Activated naive CD8-positive, alpha-beta T cell treated with anti-CD3 and anti-CD28 coated beads for 36 hours (primary cell): ENCODE measurements around the gene SRGAP2. TPM values are rescaled to one million over a fixed set of nuclear protein-coding genes. Genes with fewer than 3 reads are reported as not detected.
A peak's percentile ranks its signal among the peaks of the same experiment; 100 is the strongest.
"Not testable (repeated sequence)": the region's sequence is repeated elsewhere in the genome, so short reads cannot be mapped to it uniquely, and the experiment has no call there.

Experiments used
- DNase-seq: peaks from one replicate; pipeline ENCODE4 v3.0.0; 2021
- H3K27ac Mint-ChIP-seq: one replicate; pipeline ENCODE4 v1.8.0; 2022; ENCODE audit warnings: mild to moderate bottlenecking, moderate library complexity, mixed read lengths
- H3K27me3 Mint-ChIP-seq: one replicate; pipeline ENCODE4 v1.8.0; 2022; ENCODE audit warnings: mild to moderate bottlenecking, mixed read lengths
- H3K36me3 Mint-ChIP-seq: one replicate; pipeline ENCODE4 v1.8.0; 2021; ENCODE audit warnings: mild to moderate bottlenecking, mixed read lengths
- H3K4me1 Mint-ChIP-seq: one replicate; pipeline ENCODE4 v1.8.0; 2021; ENCODE audit warnings: mixed read lengths
- H3K4me3 Mint-ChIP-seq: one replicate; pipeline ENCODE4 v1.8.0; 2022; ENCODE audit warnings: mild to moderate bottlenecking, moderate library complexity, mixed read lengths
- H3K9me3 Mint-ChIP-seq: one replicate; pipeline ENCODE4 v1.8.0; 2022; ENCODE audit warnings: mixed read lengths
- total RNA-seq, 2 experiments: library from RNA; stranded (reverse); gene quantifications; one replicate each; pipeline ENCODE4 v1.2.3, GENCODE V29; 2021

SRGAP2 gene
- total RNA-seq, 2 experiments from 2014 or later, result 40.7 to 40.8 TPM

DNA sequence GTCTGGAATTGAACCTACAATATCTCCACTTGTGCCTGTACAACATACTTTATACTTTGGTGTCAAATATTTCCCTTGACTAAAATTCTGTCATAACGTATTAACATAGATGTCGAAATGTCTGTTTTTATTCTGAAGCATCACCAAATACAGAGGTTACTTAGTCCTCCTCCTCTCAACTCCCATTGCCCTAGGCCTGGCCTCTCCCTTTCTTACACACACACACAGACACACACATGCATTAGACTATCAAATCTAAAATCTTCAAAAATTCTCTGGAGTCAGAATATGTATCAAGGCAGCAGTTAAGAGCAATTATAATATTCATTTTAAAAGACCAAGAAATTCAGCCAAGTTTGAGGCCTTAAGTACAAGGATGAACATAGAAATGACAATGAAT lies 8.2 kb upstream of the SRGAP2 start:
- not testable (repeated sequence) for H3K36me3 Mint-ChIP-seq, H3K4me3 Mint-ChIP-seq, H3K9me3 Mint-ChIP-seq, DNase-seq, H3K27ac Mint-ChIP-seq, H3K27me3 Mint-ChIP-seq, H3K4me1 Mint-ChIP-seq

DNA sequence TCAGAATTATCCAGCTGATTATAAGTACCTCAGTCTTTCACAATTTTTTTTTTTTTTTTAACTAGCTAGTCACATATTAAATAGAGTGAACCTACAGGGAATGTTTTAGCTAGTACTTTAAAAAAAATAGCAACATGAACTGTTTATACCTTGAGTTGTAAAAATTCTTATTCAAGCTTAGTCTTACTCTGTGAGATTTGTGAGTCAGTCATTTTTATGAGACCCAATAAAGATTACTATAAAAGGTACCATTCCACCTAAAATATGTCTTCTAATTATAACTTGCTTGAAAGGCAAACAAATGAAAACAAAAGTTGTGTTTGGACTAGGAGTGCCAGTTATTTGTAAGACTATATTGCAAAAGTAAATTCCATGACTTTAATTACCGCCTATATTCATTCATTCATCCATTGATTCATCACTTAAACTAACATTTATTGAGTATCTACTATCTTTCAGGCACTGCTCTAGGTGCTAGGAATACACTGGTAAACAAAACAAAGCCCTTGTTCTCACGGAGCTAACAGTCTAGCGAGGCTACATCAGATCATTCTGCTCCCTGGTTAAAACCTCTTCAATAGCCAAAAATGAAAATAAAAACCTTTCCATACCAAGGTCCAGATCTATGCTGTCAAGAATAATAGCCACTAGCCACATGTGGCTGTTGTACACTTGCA lies 6.5 kb upstream of the SRGAP2 start:
- not testable (repeated sequence) for H3K36me3 Mint-ChIP-seq, H3K4me1 Mint-ChIP-seq

DNA sequence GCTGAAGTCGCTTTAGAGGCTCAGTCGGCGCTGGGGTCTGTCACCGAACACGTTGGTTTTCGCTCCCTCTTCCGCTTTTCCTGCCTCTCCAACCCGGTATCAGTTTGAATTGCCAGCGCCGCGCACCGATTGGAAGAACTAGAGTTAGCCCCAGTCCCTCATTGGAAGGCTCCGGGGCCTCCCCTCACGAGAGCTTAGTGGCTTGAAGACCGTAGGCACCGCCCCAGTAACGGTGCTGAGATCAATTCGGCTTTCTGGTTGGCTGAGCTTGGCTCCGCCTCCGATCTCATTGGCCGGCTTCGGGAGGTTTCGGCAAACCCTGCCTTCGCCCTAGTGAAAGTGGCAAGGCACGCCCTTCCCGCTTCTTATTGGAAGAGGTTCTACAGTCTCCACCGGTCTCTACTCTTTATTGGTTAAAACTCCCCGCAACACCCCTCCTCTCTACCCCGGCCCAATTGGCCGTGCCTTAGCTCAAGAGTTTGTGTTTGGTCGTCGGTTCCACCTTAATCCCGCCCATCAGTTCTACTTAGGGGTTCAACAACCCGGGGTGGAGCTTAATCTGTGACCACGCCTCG lies 465 bp upstream of the SRGAP2 start, which contains the start of gene FAM72A:
TSS of gene FAM72A (minus strand) at position 51 of the 575 bp plus-strand sequence. CDS start 814 bp downstream, outside the sequence.
- peak; percentile 95 for DNase-seq
- not testable (repeated sequence) for H3K9me3 Mint-ChIP-seq, H3K4me1 Mint-ChIP-seq, H3K27me3 Mint-ChIP-seq, H3K36me3 Mint-ChIP-seq
- peak within 1 kb of the TSS; percentile 80 for H3K27ac Mint-ChIP-seq
- H3K4me3 Mint-ChIP-seq, result peak within 1 kb of the TSS; percentile 84

More for the DNA sequence above, 6.5 kb upstream of the SRGAP2 start:
- not testable (repeated sequence) for H3K27ac Mint-ChIP-seq, H3K4me3 Mint-ChIP-seq, DNase-seq, H3K9me3 Mint-ChIP-seq, H3K27me3 Mint-ChIP-seq

DNA sequence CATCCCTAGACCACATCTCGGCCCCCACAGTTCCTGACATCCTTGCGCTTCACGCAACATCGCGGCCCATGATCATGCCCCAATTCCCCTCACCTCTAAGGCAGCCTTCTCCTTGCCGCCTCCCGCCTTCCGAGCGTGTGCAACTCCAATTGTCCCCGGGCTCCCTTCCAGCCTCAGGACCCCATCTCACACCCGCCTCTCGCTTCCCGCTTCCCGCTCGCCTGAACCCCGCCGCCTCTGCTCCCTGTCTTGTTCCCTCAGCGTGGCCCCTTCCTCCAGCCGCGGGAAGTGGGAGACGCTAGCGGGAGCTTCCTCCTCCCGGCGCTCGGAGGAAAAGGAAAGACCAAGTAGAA lies 794 bp downstream of the SRGAP2 start:
- not testable (repeated sequence) for H3K36me3 Mint-ChIP-seq, H3K4me1 Mint-ChIP-seq, H3K27ac Mint-ChIP-seq, H3K27me3 Mint-ChIP-seq, H3K9me3 Mint-ChIP-seq
- H3K4me3 Mint-ChIP-seq, result peak overlapping the region; percentile 80
- peak; percentile 5 for DNase-seq

DNA sequence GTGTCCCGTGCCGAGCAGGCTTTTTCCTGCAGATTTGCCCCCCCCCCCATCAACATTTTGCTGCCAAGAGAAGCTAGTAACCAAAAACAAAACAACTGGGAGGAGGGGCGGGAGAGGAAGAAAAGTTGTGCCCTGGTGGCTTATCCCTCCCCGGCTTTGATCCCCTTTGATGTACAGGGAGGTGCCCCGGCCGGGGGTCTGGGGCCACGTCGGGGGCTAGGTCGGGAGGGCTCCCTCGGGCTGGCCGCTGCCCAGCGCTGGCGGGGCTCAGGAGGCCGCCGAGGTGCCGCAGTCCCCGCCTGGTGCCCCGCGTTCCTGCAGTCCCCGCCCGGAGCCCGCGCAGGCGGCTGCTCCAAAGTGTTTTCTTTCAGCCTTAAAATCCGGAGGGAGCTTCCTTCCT lies 1.5 kb downstream of the SRGAP2 start:
- H3K4me1 Mint-ChIP-seq, H3K27me3 Mint-ChIP-seq, H3K9me3 Mint-ChIP-seq, H3K36me3 Mint-ChIP-seq: not testable (repeated sequence)
- peak; percentile 9 for DNase-seq
- peak overlapping the region; percentile 86 for H3K4me3 Mint-ChIP-seq
- peak overlapping the region; percentile 58 for H3K27ac Mint-ChIP-seq

DNA sequence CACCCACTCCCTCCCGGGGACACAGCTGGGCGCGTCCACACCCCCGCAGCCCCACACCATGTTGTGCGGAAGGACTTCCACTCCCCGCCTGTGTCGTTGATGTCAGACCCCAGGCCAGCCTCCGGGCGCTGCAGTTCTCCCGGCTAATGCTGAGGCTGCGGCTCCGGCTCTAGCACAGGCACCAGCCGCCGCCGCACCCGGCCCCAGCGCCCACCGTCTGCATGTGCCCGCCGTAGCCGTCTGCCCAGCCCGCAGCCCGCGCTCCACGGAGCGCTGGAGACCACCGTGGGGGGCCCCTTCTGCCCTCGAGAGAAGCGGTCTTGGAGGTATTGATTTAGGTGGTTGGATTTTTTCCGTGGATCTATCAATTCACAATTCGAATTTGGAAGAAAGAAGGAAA lies 2.2 kb downstream of the SRGAP2 start:
- H3K36me3 Mint-ChIP-seq, H3K27me3 Mint-ChIP-seq, H3K4me3 Mint-ChIP-seq, H3K9me3 Mint-ChIP-seq, H3K27ac Mint-ChIP-seq, H3K4me1 Mint-ChIP-seq: not testable (repeated sequence)
- DNase-seq, result peak; percentile 12

DNA sequence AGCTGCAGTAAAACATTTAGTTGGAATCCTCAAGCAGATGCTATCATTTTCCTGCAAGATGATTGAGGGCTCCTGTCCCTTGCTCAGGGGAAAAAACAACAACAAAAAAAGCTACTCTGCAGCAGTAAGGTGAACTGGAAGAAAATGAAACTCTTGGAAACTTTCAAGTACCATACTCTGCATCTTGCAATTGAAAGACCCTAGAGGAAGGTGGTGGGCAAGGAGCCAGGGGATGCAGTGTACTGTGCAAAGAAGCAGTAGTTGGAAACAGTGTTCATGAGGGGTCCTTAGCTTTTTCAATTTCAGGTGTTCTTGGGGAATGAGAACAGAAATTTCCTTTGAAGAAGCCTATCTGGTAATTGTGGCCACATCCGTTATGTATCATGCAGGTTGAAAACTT lies 7.5 kb downstream of the SRGAP2 start:
- H3K4me1 Mint-ChIP-seq, H3K27ac Mint-ChIP-seq, DNase-seq, H3K27me3 Mint-ChIP-seq, H3K9me3 Mint-ChIP-seq, H3K36me3 Mint-ChIP-seq, H3K4me3 Mint-ChIP-seq: not testable (repeated sequence)

DNA sequence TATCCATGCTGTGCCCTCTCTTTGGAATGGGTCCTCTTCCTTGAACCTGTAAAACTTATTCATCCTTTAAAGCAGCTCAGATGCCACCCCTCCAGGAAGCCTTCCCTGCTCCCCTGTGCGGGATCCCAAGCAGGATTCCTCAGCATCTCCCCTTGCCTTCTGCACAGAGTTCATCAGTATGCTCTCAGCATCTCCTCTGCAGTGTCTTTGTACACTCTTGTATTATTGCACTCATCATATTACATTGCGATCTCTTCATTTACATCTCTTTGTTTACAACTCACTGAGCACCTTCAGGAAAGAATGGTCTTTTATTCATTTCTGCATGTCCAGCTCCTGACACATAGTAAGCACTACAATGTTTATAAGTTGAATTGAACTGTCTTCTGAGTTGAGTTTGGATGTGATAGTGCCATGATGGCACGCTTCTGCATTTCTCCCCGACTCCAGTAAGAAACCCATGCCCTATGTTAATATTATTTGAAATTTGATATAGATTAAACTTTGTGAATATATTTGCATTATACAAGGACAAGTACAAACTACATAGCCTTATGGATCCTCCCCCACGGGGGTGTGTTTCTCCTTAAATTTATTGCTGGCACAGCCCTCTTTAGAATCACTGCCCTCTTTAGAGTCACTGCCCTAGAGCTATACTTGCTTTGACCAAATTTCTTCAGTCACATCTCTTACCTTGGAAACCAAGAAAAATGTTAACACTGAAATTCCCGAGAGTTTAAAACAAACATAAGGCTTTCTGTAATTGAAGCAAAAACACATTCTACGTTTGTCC lies 12.5 kb downstream of the SRGAP2 start:
- H3K36me3 Mint-ChIP-seq, H3K4me1 Mint-ChIP-seq, DNase-seq, H3K27me3 Mint-ChIP-seq, H3K4me3 Mint-ChIP-seq, H3K9me3 Mint-ChIP-seq, H3K27ac Mint-ChIP-seq: not testable (repeated sequence)

DNA sequence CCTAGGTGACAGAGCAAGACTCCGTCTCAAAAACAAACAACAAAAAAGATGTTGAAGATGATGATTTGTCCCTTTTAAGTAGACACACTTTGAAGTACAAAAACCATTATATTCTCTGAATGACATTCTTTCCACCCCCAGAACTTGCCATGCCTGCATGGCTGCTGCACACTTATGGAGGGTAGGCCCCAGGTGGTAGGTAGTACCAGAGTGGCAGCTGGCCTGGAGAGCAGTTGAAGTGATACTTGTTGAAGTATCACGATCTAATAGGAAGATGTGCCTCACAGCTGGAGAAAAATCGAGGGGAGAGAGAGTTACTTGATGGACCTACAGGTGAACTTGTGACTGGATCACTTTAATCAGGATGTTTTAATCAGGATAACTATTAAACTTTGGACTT lies 14.9 kb downstream of the SRGAP2 start:
- not testable (repeated sequence) for H3K4me3 Mint-ChIP-seq, H3K4me1 Mint-ChIP-seq, DNase-seq, H3K27ac Mint-ChIP-seq, H3K9me3 Mint-ChIP-seq, H3K36me3 Mint-ChIP-seq, H3K27me3 Mint-ChIP-seq

DNA sequence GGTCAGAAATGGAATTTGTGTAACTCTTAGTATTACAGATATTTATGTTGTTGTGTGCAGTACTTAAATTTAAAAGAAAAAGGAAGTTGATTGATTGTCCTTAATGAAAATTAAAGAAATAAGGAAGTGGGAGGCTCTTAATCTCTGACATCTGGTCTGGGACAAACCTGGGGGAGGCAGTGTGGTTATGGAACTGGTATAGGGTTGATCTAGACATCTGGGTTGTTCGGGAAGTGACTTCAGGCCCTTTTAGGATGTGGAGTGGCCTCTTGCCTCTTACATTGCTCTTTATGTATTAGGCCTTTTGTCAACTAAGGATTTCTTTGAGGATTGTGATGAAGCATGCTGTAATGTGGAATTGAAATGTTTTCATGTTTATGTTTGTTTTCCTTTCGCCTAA lies 15.4 kb downstream of the SRGAP2 start:
- not testable (repeated sequence) for H3K4me1 Mint-ChIP-seq, DNase-seq, H3K4me3 Mint-ChIP-seq, H3K27ac Mint-ChIP-seq, H3K27me3 Mint-ChIP-seq, H3K36me3 Mint-ChIP-seq, H3K9me3 Mint-ChIP-seq

DNA sequence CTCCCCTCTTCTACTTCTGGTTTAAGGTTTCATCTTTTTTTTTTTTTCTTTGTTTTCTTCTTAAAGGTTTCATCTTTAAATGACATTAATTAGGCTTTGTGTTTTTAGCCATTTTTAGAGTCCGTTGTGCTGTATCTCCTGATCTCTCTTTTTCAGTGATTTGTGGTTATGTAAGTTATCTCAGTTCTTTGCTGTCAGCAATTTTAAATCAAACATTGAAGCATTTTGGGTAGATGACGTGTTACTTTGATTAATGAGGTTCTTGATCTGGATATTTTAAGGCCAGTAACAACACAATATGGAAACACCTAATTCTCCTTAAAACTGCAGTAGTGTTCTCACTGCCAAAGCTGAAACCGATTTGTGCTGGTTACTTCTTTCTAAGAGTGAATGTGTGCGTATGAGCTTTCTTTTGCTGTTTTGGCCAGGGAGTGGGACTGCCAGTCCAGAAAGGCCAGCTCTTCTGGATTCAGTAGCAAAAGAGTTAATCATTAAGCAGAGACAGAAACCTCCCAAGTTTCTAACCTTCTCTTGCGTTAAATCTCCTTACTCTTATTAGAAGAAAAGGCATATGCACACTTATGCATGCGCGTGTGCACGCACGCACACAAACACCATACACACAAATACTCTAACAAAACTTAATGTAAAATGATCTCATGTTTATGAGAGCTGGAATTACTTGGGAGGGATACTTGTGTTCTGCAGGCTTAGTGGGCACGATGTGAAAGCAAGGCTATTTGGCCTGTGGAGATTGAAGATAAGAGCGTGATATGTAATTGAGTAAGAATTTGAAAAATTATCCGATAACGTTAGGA lies 16.4 kb downstream of the SRGAP2 start:
- H3K27me3 Mint-ChIP-seq, DNase-seq, H3K9me3 Mint-ChIP-seq, H3K4me3 Mint-ChIP-seq, H3K27ac Mint-ChIP-seq, H3K36me3 Mint-ChIP-seq, H3K4me1 Mint-ChIP-seq: not testable (repeated sequence)

DNA sequence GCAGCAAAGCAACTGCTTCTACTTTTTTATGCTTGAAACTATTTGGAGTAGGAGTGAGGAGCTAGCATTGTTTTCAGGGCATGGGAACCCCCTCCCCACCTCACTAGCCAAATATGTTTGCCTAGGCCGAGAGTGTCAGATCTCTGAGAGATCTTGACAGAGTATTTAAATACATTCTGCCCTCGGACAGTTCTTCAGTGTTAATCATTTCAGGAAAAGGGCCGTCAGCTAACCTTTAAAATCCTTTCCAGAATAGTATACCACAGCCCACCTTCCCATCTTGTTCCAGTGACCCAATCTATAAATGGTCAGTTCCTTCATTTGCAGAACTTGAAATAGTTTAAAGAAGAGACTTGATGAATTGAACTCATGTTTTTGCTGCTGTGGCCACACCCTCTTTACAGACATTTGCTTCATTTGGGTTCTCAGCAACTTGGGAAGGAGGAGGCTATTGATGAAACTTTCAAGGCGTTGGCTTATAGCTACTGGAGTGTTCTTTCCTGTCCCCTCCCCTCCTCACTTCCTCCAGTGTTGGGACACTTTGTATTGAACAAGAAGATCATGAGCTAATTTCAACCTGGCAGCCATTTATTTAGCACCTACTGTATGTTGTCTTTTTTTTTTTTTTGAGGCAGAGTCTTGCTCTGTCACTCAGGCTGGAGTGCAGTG lies 17.1 kb downstream of the SRGAP2 start:
- DNase-seq, H3K36me3 Mint-ChIP-seq, H3K4me1 Mint-ChIP-seq, H3K9me3 Mint-ChIP-seq, H3K27ac Mint-ChIP-seq, H3K27me3 Mint-ChIP-seq, H3K4me3 Mint-ChIP-seq: not testable (repeated sequence)

DNA sequence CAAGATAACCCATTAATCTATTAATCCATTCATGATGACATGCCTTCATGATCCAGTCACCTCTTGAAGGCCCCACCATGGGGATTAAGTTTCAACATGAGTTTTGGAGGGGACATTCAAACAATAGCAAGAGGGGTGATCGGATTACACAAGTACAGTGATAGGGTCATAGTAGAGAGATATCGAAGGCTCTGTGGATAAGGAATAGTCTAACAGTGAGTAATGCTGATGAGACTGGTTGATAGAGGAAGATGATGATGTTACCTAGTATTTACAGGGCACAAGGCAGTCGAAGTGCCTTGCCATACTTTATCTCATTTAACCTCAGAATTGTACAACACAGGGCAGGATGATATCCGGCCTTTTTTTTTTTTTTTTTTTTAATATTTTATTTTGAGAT lies 18.2 kb downstream of the SRGAP2 start:
- H3K4me3 Mint-ChIP-seq, DNase-seq, H3K4me1 Mint-ChIP-seq, H3K27ac Mint-ChIP-seq, H3K36me3 Mint-ChIP-seq, H3K27me3 Mint-ChIP-seq, H3K9me3 Mint-ChIP-seq: not testable (repeated sequence)

DNA sequence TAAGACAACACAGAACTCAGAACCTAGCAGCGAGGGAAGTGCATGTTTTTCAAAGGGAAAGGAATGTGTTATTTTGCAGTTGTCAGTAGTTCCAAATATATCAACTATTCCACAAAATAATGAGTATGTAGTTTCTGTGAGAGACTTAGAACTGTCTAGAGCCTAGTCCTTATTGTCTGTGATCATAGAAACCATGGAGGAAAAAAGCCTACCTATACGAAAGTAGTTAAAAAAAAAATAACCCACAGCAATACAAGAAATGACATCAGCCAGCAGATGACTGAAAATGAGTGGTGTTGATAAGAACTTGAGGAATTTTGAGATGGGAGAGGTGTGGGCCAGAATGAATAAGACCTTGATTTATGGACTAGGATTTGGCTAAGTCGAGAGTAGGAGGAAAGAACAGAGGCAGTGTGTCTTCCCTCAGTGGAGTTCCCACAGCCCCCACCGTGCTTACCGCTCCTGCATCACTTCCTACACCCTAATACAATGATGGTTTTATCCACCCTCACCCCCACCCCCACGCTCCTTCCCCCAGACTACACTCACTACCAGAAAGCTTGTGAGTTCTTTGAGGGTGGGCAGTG lies 20.9 kb downstream of the SRGAP2 start:
- H3K27ac Mint-ChIP-seq, H3K27me3 Mint-ChIP-seq, DNase-seq, H3K4me3 Mint-ChIP-seq, H3K4me1 Mint-ChIP-seq, H3K36me3 Mint-ChIP-seq, H3K9me3 Mint-ChIP-seq: not testable (repeated sequence)

DNA sequence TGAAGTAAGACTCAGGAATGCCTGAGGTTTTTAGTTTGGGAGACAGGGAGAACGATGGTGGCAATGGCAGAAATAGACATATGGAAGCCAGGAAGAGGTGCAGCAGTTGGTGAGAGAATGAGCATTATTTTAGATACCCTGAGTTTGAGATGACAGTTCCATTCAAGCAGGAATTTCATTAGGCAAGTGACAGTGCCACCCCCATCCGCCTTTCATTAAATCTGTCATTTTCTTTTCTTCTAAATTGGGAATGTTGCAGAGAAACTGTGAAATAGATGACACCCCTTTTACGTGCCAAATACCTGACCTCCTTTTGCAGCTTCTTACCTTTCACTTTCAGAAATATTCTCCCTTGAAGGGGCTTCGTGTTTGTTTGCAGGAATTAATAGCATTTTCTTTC lies 22.0 kb downstream of the SRGAP2 start:
- H3K9me3 Mint-ChIP-seq, H3K4me3 Mint-ChIP-seq, DNase-seq, H3K27ac Mint-ChIP-seq, H3K36me3 Mint-ChIP-seq, H3K4me1 Mint-ChIP-seq, H3K27me3 Mint-ChIP-seq: not testable (repeated sequence)
